ENCODE results near the gene ATP2B2. TPM values are rescaled to one million over a fixed set of nuclear protein-coding genes. Genes with fewer than 3 reads are reported as not detected.

The ATP2B2 gene
- total RNA-seq, 1 donor from 2014 or later = not detected

DNA sequence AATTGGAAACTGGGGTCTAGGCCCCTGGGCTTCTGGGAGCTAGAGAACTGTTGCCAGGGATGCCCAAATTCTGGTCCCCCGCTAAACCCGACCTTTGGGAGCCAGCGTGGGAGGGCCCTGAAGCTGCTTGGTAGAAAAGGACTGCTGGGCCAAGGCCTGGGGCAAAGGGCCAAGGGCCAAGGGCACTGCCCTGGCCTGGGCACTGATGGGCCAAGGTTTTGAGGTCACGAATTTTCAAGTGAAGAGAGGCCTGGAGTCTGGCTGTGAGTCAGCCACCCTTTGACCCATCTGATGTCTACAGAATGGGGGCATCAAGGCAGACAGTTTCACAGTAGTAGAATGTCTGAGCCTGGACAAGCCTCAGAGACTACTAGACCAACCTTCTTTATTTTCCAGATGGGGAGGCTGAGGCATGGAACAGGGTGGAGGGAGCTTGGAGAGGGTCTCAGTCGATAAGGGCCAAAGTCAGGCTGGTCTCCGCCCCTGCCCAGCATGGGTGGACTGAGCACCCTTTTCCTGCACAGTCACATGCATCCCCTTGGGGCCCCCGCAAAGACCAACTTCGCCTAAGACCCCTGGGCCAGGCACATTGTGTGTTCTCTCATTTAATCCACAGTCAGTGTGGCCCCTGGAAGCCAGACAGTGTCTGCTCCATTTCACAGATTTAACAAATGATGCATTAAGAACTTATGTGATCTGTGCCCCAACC lies 66.3 kb downstream of the ATP2B2 start:
- TF ChIP-seq, protein P1, sequence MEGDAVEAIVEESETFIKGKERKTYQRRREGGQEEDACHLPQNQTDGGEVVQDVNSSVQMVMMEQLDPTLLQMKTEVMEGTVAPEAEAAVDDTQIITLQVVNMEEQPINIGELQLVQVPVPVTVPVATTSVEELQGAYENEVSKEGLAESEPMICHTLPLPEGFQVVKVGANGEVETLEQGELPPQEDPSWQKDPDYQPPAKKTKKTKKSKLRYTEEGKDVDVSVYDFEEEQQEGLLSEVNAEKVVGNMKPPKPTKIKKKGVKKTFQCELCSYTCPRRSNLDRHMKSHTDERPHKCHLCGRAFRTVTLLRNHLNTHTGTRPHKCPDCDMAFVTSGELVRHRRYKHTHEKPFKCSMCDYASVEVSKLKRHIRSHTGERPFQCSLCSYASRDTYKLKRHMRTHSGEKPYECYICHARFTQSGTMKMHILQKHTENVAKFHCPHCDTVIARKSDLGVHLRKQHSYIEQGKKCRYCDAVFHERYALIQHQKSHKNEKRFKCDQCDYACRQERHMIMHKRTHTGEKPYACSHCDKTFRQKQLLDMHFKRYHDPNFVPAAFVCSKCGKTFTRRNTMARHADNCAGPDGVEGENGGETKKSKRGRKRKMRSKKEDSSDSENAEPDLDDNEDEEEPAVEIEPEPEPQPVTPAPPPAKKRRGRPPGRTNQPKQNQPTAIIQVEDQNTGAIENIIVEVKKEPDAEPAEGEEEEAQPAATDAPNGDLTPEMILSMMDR (IDR thresholded peaks at IDR 0.05; ENCODE audit: insufficient read depth, low read length, poor library complexity, severe bottlenecking) = no peak
- no peak overlapping the region for H3K4me3 ChIP-seq (ENCODE audit: low read depth, low read length)

DNA sequence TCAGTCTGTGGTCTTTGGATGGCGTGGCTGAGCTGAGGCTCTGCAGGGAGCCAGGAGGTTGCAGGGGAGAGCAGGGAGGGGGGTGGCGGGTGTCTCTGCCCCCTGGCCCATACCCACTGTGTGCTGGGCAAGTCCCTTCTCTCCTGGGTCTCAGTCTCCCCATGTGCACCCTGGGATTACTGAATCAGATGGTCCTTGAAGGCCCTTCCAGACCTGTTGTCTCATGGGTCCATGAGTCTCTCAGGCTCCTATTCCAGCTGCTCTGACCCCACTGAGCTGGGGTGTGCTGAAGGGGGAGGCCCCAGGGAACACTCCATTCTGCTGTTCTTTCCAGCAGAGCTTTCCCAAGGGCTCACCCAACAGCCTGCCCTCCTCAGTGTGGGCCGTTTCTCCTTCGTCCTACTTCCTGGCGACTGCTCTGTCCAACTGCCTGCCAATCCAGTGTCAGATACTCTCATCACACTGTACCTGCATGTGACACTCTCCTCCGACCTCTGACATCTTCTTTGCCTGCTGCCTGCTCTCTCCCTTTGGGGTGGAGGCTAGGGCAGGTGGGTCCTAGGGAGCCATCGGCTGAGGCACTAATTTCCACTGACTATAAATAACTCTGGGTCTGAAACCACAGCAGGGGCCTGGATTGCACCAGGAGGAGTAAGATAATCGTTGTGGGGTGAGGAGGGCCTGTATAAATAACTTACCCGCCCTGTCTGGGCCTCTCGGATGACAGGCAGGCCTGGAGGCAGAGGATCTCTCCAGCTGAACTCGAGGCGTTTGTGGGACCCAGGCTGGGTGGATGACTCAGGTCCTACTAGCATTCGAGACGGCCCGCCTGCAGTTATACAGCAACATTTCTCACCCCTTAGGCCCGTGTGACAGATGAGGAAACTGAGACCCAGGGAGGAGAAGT lies 67.1 kb downstream of the ATP2B2 start:
- DNase-seq (ENCODE audit: low read depth) = peak; percentile 10

More for the DNA sequence above, 66.3 kb downstream of the ATP2B2 start:
- no peaks in the 10 kb centered on the region for H3K36me3 ChIP-seq (ENCODE audit: control insufficient read depth, insufficient read depth, low read length)
- DNase-seq (ENCODE audit: low read depth) = no peak
- H3K27me3 ChIP-seq (ENCODE audit: control insufficient read depth, insufficient read depth, low read length) = no peaks in the 10 kb centered on the region

DNA sequence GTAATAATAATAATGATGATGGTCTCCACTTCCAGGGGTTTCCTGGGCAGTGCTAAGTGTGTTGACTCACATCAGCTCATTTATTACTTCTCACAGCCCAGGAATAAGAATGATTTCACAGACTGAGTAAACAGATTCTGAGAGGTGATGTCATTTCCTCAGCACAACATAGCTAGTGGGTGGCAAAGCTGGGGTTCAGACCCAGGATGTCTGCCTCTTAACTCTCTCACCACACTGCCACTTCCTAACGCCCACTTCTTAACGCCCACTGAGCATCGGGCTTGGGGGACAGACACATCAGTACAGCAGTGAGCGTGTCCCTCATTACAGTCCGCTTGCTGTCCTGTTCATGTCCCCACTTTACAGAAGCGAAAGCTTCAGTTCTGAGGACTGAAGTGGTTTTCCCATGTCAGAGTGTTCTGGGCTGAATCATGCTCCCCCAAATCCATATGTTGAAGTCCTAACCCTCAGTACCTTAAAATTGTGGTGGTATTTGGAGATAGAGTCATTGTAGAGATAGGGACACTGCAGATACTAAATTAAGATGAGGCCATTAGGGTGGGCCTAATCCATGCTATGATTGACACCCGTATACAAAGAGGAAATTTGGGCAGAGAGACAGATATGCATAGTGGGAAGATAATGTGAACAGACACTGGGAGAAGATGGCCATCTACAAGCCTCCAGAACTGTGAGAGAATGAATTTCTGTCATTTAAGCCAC lies 68.0 kb downstream of the ATP2B2 start:
- Histone ChIP-seq H3K27me3 (ENCODE audit: control insufficient read depth, insufficient read depth, low read length) (no peaks in the 10 kb centered on the region), H3K36me3 (ENCODE audit: control insufficient read depth, insufficient read depth, low read length) (no peaks in the 10 kb centered on the region), H3K4me3 (ENCODE audit: low read depth, low read length) (no peak overlapping the region)
- DNase-seq (ENCODE audit: low read depth) = peak; percentile 64
- TF ChIP-seq, protein P1 (IDR thresholded peaks at IDR 0.05; ENCODE audit: insufficient read depth, low read length, poor library complexity, severe bottlenecking) = no peak

More for the DNA sequence above, 67.1 kb downstream of the ATP2B2 start:
- TF ChIP-seq, protein P1 (IDR thresholded peaks at IDR 0.05; ENCODE audit: insufficient read depth, low read length, poor library complexity, severe bottlenecking) = no peak
- no peak overlapping the region for H3K4me3 ChIP-seq (ENCODE audit: low read depth, low read length)
- H3K36me3 ChIP-seq (ENCODE audit: control insufficient read depth, insufficient read depth, low read length) = no peaks in the 10 kb centered on the region
- H3K27me3 ChIP-seq (ENCODE audit: control insufficient read depth, insufficient read depth, low read length) = no peaks in the 10 kb centered on the region

DNA sequence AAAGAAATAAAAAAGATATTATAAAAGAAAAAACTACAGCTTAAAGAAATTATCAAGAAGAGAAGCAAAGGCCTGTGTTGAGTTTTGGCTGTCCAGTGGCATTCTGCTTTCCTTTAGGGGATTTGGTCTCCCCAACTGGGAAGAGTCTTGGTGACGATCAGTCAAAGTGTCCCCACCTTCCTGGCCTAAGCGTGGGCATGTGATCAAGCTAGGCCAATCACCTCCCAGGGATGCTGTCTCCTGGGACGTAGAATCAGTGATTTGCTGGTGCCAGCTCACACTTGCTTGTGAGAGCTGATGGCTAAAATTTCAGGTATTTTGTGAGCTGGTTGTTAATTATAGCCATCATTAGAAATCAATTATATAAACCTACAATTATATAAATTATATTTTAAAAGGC lies 69.5 kb downstream of the ATP2B2 start:
- no peaks in the 10 kb centered on the region for H3K36me3 ChIP-seq (ENCODE audit: control insufficient read depth, insufficient read depth, low read length)
- TF ChIP-seq, protein P1 (IDR thresholded peaks at IDR 0.05; ENCODE audit: insufficient read depth, low read length, poor library complexity, severe bottlenecking) = no peak
- no peak overlapping the region for H3K4me3 ChIP-seq (ENCODE audit: low read depth, low read length)
- no peak for DNase-seq (ENCODE audit: low read depth)
- no peaks in the 10 kb centered on the region for H3K27me3 ChIP-seq (ENCODE audit: control insufficient read depth, insufficient read depth, low read length)

DNA sequence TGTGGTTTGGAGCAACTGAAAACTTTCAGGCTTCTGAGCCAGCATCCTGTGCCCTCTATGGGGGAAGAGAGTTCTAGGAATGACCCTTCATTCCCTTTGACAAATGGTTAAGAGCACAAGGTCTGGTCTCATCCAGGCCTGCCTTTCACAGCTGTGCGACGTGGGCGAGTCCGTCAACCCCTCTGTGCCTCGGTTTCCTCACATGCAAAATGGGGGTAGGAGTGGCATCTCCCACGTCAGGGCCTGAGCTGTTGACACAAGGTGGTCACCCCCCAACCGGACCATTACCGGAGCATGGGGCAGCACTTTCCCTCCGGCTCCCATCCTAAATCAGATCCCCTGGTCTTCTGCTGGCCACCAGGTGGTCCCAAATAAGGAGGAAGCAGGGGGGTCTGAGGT lies 70.4 kb downstream of the ATP2B2 start:
- TF ChIP-seq, protein P1 (IDR thresholded peaks at IDR 0.05; ENCODE audit: insufficient read depth, low read length, poor library complexity, severe bottlenecking) = no peak
- H3K36me3 ChIP-seq (ENCODE audit: control insufficient read depth, insufficient read depth, low read length) = no peaks in the 10 kb centered on the region
- DNase-seq (ENCODE audit: low read depth) = no peak
- H3K27me3 ChIP-seq (ENCODE audit: control insufficient read depth, insufficient read depth, low read length) = no peaks in the 10 kb centered on the region
- H3K4me3 ChIP-seq (ENCODE audit: low read depth, low read length) = no peak overlapping the region
